Fibroblast of gingiva (primary cell): Measurements from ENCODE around the gene BAIAP2.

ENCODE experiments used
- DNase-seq: peaks from one replicate; pipeline ENCODE4 v3.0.0-alpha.2; 2011; ENCODE audit warnings: low read depth

BAIAP2 gene

GRCh38 chr17:81052199-81052997 is 17.4 kb downstream of the BAIAP2 start:
- DNase-seq: no peak

GRCh38 chr17:81053041-81053970 is 18.4 kb downstream of the BAIAP2 start:
- DNase-seq: peak; percentile 35

DNA sequence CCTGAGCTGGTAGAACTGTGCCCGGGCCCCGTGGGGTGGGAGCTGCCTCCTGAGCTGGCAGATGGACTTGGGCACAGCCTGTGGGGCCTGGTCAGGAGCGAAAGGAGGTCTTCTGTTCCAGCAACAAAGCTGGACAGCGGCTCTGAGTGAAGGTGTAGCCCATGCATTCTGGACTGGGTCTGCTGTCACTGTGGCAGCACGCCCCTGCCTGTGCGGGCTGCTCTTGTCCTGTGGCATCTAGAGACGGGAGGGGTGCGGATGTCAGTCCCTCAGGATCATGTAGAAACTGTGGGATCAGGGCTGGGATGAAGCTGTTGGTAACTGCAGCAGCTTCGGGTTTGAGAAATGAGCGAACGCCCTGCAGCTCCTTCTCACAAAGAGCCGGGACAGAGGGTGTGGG is 19.4 kb downstream of the BAIAP2 start:
- DNase-seq: no peak

DNA sequence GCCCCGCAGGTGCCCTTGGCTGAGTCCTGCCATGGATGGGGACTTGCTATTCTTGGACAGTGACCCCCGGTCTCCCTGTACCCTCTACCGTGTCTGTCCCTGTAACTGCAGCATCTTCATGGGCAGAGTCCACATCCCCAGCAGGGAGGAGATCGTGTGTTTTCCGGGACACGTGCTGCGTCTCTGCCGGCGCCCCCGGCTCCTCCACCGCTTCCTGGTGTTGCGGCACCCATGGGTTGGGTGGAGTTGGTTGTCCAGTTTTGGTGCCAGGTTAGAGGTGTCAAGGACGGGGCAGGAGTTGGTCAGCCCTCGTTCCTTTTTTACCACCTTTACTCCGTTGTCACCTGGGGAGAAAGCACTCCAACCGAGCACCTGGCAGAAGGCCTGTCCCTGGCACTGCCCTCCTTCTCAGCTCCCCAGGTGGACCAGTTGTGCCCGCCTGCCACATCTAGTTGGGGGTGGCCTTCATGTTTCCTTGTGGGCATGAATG is 20.0 kb downstream of the BAIAP2 start:
- no peak for DNase-seq

GRCh38 chr17:81056312-81056711 is 21.4 kb downstream of the BAIAP2 start:
- no peak for DNase-seq

GRCh38 chr17:81057079-81057730 is 22.3 kb downstream of the BAIAP2 start:
- peak; percentile 70 for DNase-seq

GRCh38 chr17:81057777-81058176 is 22.8 kb downstream of the BAIAP2 start:
- DNase-seq: no peak

- DNase-seq: no peak
Observed at GRCh38 chr17:81058263-81058871, 23.4 kb downstream of the BAIAP2 start.

- no peak for DNase-seq
Observed at GRCh38 chr17:81059026-81059425, 24.1 kb downstream of the BAIAP2 start.

DNA sequence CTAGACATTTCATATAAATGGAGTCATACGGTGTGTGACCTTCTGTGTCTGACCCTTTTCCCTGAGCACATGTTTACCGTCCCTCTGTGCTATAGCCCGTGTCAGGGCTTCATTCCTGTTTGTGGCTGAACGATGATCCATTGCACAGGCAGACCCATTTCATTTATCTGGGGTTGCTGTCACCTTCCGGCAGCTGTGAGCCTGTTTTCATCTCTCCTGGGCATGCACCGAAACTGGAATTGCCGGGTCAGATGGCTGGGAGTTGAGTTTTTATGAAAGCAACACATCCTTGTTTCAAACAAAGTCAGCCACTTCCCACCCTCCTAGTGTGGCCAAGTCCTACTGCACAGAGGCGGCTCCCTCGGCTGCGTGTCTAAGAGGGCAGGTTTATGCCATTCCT is 25.5 kb downstream of the BAIAP2 start:
- DNase-seq: no peak

GRCh38 chr17:81061027-81061735 is 26.2 kb downstream of the BAIAP2 start:
- no peak for DNase-seq

- no peak for DNase-seq
Observed at GRCh38 chr17:81062014-81062780, 27.2 kb downstream of the BAIAP2 start.

GRCh38 chr17:81063106-81064093 is 28.4 kb downstream of the BAIAP2 start:
- no peak for DNase-seq

GRCh38 chr17:81064678-81065475 is 29.9 kb downstream of the BAIAP2 start:
- DNase-seq: no peak

GRCh38 chr17:81065500-81065899 is 30.5 kb downstream of the BAIAP2 start:
- no peak for DNase-seq

DNA sequence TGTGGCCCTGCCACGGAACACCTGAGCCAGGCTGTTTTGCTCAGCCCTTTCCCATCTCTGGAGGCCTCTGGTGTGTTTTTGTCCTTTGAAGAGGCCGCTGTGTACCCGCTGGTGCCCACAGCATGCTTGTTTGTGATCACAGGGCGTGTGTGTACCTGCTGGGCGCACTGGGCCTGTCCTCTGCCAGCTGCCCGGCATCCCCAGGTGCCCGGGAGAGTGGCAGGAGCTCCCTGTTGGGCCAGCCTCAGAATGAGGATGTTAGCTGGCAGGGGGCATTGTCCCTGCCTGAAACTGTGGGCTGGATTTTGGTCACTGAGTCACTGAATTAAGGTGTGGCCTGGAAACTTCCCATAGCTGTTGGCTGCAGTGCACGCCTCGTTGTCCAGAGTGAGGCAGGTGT is 31.1 kb downstream of the BAIAP2 start:
- DNase-seq: no peak

DNA sequence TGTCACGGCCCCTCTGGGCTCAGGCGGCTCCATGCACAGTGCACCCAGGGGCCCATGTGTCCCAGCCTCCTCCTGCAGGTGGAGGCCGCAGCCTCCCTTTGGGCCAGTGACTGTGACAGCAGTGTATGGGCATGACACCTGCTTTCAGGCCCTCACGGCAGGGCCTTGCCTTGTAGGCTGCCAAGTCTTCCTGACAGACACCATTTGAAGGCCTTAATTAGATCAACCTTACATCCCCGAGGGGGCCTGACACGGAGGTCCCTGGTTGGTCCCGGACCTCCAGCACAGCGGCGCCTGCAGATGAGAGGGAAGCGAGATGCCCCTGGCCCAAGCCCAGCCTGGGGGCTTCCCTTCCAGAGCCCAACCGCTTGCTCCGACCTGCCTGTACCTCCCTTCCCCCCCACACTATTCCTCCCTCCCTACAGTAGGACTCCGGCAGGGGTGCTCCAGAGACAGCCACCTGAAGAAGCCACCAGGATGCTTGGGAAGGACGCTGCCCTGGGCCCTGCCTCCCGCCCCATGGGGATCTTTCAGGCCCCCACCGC is 31.9 kb downstream of the BAIAP2 start:
- DNase-seq: no peak

DNA sequence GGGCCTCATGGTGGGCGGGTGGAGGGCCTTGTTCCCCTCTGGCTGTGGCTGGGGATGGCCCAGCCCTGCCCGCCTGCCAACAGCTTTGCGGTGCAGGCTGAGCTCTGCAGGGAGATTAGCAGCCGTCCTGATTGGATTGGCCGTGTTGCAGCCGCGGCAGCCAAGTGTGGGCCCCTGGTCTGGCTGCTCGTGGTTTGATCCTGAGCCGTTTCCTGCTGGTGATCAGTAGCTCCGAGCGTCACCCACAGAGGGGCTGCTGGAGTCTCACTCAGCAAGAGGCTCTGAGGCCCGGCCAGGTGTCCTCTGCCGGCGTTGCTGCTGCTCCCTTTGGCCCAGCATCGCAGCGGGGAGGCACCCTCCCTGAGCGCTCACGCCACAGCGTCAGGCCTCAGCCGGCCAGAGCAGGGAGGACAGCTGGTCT is 32.5 kb downstream of the BAIAP2 start:
- DNase-seq: no peak
